HG02763 (cell line): ENCODE results near the gene CLIP1.
A peak's percentile ranks its signal among the peaks of the same experiment; 100 is the strongest.
"Not testable (repeated sequence)": the region's sequence is repeated elsewhere in the genome, so short reads cannot be mapped to it uniquely, and the experiment has no call there.

Experiments
- ATAC-seq: cut with Tn5 transposase; IDR thresholded peaks from one replicate; pipeline ENCODE4 v1.9.1; 2021; ENCODE audit warnings: mild to moderate bottlenecking, moderate library complexity; ENCODE audit not compliant: unreplicated experiment

Gene CLIP1

GRCh38 chr12:122421821-122422729 is at the start of gene CLIP1:
Gene CLIP1, minus strand, starts transcription at chr12:122422669. Its CDS starts 42,217 bp downstream, at chr12:122380452.
- peak; percentile 59 for ATAC-seq

- ATAC-seq: no peak
These were observed 49.1 kb upstream of the CLIP1 start for GRCh38 chr12:122471324-122472226.

GRCh38 chr12:122470576-122470975 is 48.1 kb upstream of the CLIP1 start:
- ATAC-seq: not testable (repeated sequence)

GRCh38 chr12:122469856-122470255 is 47.4 kb upstream of the CLIP1 start:
- not testable (repeated sequence) for ATAC-seq

- ATAC-seq: no peak
These were observed 45.5 kb upstream of the CLIP1 start for GRCh38 chr12:122467983-122468382.

GRCh38 chr12:122464317-122465042 is 42.0 kb upstream of the CLIP1 start:
- not testable (repeated sequence) for ATAC-seq

- ATAC-seq: no peak
These were observed 38.2 kb upstream of the CLIP1 start for GRCh38 chr12:122460641-122461040.

- ATAC-seq: no peak
These were observed 37.6 kb upstream of the CLIP1 start for GRCh38 chr12:122460061-122460460.

- no peak for ATAC-seq
These were observed 36.7 kb upstream of the CLIP1 start for GRCh38 chr12:122459211-122459610.

GRCh38 chr12:122458105-122459035 is 35.9 kb upstream of the CLIP1 start:
- ATAC-seq: no peak

GRCh38 chr12:122457627-122458026 is 35.2 kb upstream of the CLIP1 start:
- ATAC-seq: no peak

- ATAC-seq: no peak
These were observed 32.3 kb upstream of the CLIP1 start for GRCh38 chr12:122454739-122455138.

- no peak for ATAC-seq
These were observed 31.8 kb upstream of the CLIP1 start for GRCh38 chr12:122454250-122454721.

GRCh38 chr12:122452701-122453285 is 30.3 kb upstream of the CLIP1 start:
- ATAC-seq: no peak

- no peak for ATAC-seq
These were observed 26.8 kb upstream of the CLIP1 start for GRCh38 chr12:122449317-122449716.

- ATAC-seq: not testable (repeated sequence)
These were observed 25.4 kb upstream of the CLIP1 start for GRCh38 chr12:122447825-122448224.

- not testable (repeated sequence) for ATAC-seq
These were observed 23.9 kb upstream of the CLIP1 start for GRCh38 chr12:122446390-122446789.

- not testable (repeated sequence) for ATAC-seq
These were observed 21.6 kb upstream of the CLIP1 start for GRCh38 chr12:122444071-122444470.

GRCh38 chr12:122438822-122439221 is 16.4 kb upstream of the CLIP1 start:
- not testable (repeated sequence) for ATAC-seq
